ENCODE results near the gene SLC8A2.
A peak's percentile ranks its signal among the peaks of the same experiment; 100 is the strongest.
"Not testable (repeated sequence)": the region's sequence is repeated elsewhere in the genome, so short reads cannot be mapped to it uniquely, and the experiment has no call there.

The SLC8A2 gene

GRCh38 chr19:47490847-47491246 lies 19.2 kb upstream of the SLC8A2 start:
- no peak overlapping the region for H3K4me3 ChIP-seq (ENCODE audit: low read depth, low read length)

GRCh38 chr19:47490031-47490430 lies 18.3 kb upstream of the SLC8A2 start:
- DNase-seq (ENCODE audit: low read depth) = no peak
- H3K4me3 ChIP-seq (ENCODE audit: low read depth, low read length) = no peak overlapping the region

More at GRCh38 chr19:47490847-47491246, 19.2 kb upstream of the SLC8A2 start:
- DNase-seq (ENCODE audit: low read depth) = no peak

DNA sequence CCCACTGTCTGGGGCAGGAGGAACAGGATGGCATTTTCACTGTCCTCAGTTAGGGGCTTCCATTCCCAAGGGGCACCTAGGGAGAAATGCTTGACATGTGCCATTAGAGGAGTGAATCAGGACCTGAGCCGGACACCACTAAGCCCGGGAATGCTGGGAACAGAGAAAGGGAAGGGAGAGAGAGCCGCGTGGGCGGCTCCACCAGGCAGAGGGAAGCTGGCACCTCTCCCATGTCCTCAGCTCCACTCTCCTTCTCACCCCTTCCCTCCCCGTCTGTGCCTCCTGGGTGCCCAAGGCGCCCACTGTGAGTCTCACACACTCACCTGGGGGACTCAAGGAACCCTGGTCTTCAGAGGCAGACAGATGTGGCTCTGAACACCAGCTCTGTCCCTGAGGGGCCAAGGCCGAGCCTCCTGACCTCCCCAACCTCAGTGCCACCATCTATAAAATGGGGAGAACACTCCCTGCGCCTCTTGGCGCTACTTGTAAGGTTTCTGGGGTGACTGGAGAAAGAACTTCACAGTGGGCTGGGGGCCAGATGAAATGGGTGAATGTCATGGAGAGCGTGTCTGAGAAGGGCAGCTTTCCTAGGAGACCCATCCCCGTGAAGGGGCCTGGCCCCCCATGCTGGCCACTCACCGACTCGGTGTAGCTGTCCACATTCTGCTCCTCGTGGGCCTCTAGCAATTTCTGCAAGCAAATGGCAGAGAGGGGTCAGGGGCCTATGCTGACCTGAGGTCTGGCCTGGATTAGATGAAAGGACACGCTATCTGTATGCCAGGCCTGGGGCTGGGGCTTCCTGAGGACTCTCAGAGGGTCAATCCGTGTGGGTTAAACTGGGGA lies 17.6 kb upstream of the SLC8A2 start:
- H3K4me3 ChIP-seq (ENCODE audit: low read depth, low read length) = no peak overlapping the region
- no peak for DNase-seq (ENCODE audit: low read depth)

DNA sequence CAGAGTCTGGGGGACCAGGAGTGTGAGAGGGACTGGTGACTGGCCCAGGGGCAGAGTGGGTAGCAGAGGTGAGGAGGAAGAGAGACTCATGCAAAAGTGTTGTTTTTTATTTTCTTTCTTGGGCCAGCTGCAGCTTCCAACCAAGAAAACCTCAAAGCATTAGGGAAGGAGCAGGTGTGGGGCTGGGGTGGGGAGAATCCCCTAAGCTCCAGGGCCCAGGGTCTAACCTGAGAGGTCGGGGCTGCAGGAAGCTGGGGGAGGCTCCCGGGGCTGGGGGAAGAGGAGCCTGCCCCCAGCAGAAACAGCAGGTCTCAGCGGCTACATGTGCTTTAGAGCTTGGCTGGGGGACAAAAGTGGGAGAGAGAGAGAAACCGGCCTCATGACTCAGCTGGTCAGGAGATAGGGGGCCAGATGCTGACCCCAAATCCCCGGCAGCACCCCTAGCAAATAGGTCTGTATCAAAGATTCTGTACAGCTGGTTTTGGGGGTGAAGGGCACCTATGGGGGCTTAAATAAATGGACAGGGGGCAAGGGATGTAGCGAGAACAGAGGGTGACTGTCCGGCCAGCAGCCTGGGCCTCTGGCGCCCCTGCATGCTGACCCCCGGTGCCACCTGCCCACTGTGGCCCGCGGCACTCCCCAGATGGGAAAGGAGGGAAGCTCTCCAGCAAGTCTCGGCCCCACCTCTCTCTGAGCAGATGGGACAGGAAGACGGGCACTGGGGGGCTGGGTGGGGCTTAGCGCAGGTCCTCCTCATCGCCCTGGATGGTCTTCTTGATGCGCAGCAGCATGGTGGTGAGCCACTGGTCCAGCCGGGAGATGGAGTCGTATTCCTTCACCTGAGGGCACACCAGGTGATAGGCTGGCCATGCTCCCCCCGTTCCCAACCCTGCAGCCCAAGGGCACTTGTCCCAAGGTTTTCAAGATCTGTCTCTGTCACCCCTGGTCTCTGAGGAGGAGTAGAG lies 16.1 kb upstream of the SLC8A2 start:
- H3K4me3 ChIP-seq (ENCODE audit: low read depth, low read length) = no peak overlapping the region
- DNase-seq (ENCODE audit: low read depth) = no peak

DNA sequence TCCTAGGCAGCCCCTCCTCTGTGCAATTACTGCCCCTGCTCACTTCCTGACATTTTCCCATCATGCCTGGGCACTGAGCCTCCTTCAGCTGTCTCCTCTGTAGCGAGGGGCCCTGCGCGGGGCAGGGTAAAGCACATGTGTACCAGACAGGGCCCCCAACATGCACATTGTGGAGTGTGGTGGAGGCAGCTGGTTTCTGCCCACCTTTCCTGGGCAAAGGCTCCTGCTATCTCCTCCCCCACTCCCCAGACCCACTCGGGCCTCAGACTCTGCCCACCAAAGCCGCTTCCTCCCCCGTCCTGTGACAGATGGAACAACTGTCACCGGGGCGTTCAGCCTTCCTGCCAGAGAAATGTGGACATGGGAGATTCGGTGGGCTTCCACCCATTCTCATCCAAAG lies 15.2 kb upstream of the SLC8A2 start:
- DNase-seq (ENCODE audit: low read depth) = no peak
- H3K4me3 ChIP-seq (ENCODE audit: low read depth, low read length) = no peak overlapping the region

DNA sequence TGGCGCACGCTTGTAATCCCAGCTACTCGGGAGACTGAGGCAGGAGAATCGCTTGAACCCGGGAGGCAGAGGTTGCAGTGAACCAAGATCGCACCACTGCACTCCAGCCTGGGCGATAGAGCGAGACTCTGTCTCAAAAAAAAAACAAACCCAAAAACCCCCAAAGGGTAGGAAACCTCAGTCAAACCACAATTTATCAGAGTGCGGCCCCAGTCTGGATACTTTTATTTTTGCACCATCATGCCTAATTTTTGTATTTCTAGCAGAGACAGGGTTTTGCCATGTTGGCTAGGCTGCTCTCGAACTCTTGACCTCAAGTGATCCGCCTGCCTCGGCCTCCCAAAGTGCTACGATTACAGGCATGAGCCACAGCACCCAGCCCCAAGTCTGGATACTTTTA lies 14.5 kb upstream of the SLC8A2 start:
- DNase-seq (ENCODE audit: low read depth); H3K4me3 ChIP-seq (ENCODE audit: low read depth, low read length): not testable (repeated sequence)

DNA sequence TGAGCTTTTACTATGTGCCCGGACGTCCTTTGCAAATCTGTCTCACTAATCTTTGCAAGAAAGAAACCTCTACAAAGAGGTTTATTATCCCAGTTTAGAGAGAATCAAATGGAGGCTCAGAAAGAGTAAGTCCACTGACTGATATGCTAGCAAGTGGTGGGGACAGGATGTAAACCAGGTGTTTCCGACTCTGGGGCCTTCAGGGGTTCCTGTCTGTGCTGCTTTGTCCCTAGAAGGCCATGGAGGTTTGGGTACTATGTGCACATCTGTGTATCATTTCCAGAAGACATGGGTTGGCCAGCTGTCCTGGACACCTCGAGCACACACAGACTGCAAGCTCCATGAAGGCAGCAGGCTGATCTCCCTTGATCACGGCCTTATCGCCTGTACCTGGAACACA lies 13.5 kb upstream of the SLC8A2 start:
- no peak for DNase-seq (ENCODE audit: low read depth)
- no peak overlapping the region for H3K4me3 ChIP-seq (ENCODE audit: low read depth, low read length)

- DNase-seq (ENCODE audit: low read depth) = peak; percentile 66
- H3K4me3 ChIP-seq (ENCODE audit: low read depth, low read length) = peak within 1 kb of the TSS; percentile 71
Observed at GRCh38 chr19:47483800-47484690, 12.4 kb upstream of the SLC8A2 start, which contains the start of gene KPTN. Gene KPTN (minus strand): TSS chr19:47484219. CDS start chr19:47484160, 59 bp downstream.

DNA sequence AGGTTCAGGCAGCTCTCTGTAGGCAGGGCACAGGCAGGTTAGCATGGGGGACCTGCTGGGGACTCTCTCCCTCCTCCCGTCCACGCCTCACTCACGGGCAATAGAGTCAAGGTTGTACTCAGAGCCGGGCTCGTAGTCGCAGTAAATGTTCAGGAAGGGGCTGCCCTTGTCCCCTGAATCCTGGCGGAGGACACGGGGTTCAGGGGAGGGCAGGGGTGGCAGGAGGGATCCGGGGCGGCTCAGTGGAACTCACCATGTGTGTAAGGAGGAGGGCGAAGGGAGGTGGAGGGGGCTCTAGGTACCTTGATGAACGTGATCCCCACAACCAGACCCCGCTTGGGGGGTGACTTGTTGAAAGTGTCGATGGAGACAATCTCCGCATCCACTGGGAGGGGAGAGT lies 11.5 kb upstream of the SLC8A2 start:
- peak overlapping the region; percentile 71 for H3K4me3 ChIP-seq (ENCODE audit: low read depth, low read length)
- no peak for DNase-seq (ENCODE audit: low read depth)

GRCh38 chr19:47481460-47482052 lies 9.9 kb upstream of the SLC8A2 start:
- DNase-seq (ENCODE audit: low read depth) = no peak
- no peak overlapping the region for H3K4me3 ChIP-seq (ENCODE audit: low read depth, low read length)

DNA sequence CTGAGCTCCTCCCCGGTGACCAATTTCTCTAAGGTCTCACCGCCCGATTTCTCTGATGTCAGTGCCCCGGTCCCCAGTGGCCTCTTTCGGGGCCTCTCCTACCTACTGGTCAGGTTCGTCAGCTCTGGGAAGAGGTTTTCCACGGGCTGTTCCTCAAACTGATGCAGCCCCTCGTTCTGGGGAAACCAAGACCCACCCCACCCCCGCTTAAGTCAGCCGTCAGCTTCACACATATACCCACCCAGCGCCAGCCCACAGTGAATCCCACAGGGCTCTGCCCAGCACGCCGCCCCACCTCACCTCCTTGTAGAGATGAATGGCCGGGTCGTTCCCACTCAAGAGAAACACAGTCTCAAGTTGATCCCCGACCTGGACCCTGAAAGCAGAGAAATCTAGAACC lies 9.0 kb upstream of the SLC8A2 start:
- no peak overlapping the region for H3K4me3 ChIP-seq (ENCODE audit: low read depth, low read length)
- DNase-seq (ENCODE audit: low read depth) = no peak

- peak overlapping the region; percentile 31 for H3K4me3 ChIP-seq (ENCODE audit: low read depth, low read length)
- DNase-seq (ENCODE audit: low read depth) = no peak
Observed at GRCh38 chr19:47479701-47480503, 8.2 kb upstream of the SLC8A2 start.

- no peak for DNase-seq (ENCODE audit: low read depth)
- no peak overlapping the region for H3K4me3 ChIP-seq (ENCODE audit: low read depth, low read length)
Observed at GRCh38 chr19:47476438-47476972, 4.8 kb upstream of the SLC8A2 start.

DNA sequence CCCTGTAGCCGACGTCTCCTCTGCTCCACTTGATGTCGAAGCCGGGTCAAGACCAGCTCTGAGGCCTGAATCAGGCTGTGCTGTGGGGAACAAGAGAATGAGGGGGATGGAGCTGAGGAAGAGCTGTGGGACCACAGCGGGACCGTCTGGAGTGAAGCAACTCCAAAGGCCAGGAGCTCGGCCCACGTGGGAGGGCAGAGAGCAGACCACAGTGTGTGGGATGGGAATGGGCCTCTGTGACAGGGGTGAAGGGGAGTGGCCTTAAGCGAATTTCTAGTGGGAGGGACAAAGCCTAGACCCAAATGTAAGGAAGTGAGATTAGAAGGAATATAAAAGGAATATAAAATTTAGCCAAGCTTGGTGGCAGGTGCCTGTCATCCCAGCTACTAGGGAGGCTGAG lies 3.8 kb upstream of the SLC8A2 start:
- no peak for DNase-seq (ENCODE audit: low read depth)
- no peak overlapping the region for H3K4me3 ChIP-seq (ENCODE audit: low read depth, low read length)

DNA sequence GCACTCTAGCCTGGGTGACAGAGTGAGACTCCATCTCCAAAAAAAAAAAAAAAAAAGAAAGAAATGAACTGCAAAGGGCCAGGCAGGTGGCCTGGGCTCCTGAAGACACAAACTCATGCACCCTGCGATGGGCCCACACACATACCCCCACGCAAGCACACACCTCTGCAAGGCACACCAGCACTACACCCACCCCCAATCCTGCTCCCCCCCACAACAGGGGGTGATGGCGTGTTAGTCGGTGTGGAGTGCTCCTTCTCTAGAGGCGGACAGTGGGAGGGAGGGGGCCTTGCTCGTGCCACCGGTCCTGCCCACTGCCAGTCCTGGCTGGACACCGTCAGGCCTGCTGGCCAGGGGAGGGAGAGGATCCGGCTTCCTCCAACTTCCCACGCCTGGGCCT lies 1.6 kb upstream of the SLC8A2 start:
- no peak overlapping the region for H3K4me3 ChIP-seq (ENCODE audit: low read depth, low read length)
- no peak for DNase-seq (ENCODE audit: low read depth)

GRCh38 chr19:47471381-47471732 lies 336 bp downstream of the SLC8A2 start:
- no peak for DNase-seq (ENCODE audit: low read depth)
- H3K4me3 ChIP-seq (ENCODE audit: low read depth, low read length) = peak overlapping the region; percentile 23

- no peak for DNase-seq (ENCODE audit: low read depth)
- no peak overlapping the region for H3K4me3 ChIP-seq (ENCODE audit: low read depth, low read length)
Observed at GRCh38 chr19:47470447-47471195, 1.1 kb downstream of the SLC8A2 start.

Data from skeletal muscle cell (primary cell).